PC-9 (cell line): ENCODE measurements around the gene PDP2. TPM values are rescaled to one million over a fixed set of nuclear protein-coding genes. Genes with fewer than 3 reads are reported as not detected.

ENCODE experiments used
- BruUV-seq: library from RNA; stranded (reverse); fragments of 400-500 nt; replicated peaks from 2 replicates; lab custom pipeline; 2021; lab: Mats Ljungman, UMichigan
- CTCF ChIA-PET: fragments of 300-600 bp; sonication (Branson Sonifier 250); formaldehyde crosslinking; loops from one replicate; lab custom pipeline; 2022; ENCODE audit warnings: antibody characterized with exemption; lab: Charles Lee
- POLR2A ChIA-PET: fragments of 300-600 bp; sonication (Branson Sonifier 250); formaldehyde crosslinking; loops from one replicate; lab custom pipeline; 2022; ENCODE audit warnings: antibody characterized with exemption; ENCODE audit not compliant: unreplicated experiment; lab: Charles Lee
- DNase-seq, 2 experiments: peaks; one replicate each; pipeline versions ENCODE4 v3.0.0 to v3.0.0-alpha.2; 2015 to 2022; ENCODE audit warnings: mixed read lengths in 1 of 2
- H2AFZ ChIP-seq: fragments of 200-600 bp; sonication (generic); 2 replicates; pipeline ENCODE4 v1.8.1; 2017; ENCODE audit warnings: antibody characterized with exemption
- H3F3A ChIP-seq: fragments of 200-600 bp; sonication (generic); 2 replicates; pipeline ENCODE4 v1.8.1; 2017; ENCODE audit warnings: antibody characterized with exemption, mild to moderate bottlenecking, low read depth; ENCODE audit not compliant: insufficient read depth
- H3K27ac ChIP-seq: fragments of 200-600 bp; sonication (generic); 2 replicates; pipeline ENCODE4 v1.6.1; 2016; ENCODE audit warnings: mixed run types
- H3K27me3 ChIP-seq: fragments of 200-600 bp; sonication (generic); 2 replicates; pipeline ENCODE4 v1.6.1; 2016; ENCODE audit warnings: low read depth, mixed run types; ENCODE audit not compliant: insufficient read depth
- H3K36me3 ChIP-seq: fragments of 200-600 bp; sonication (generic); 2 replicates; pipeline ENCODE4 v1.6.1; 2016; ENCODE audit warnings: low read depth, mixed run types
- H3K4me1 ChIP-seq: fragments of 200-600 bp; sonication (generic); replicated peaks from 2 replicates; pipeline ENCODE4 v1.6.1; 2016; ENCODE audit warnings: mixed run types; ENCODE audit not compliant: insufficient read depth
- H3K4me2 ChIP-seq: fragments of 200-600 bp; sonication (generic); 2 replicates; pipeline ENCODE4 v1.6.1; 2017; ENCODE audit warnings: mixed run types
- H3K4me3 ChIP-seq: fragments of 200-600 bp; sonication (generic); 2 replicates; pipeline ENCODE4 v1.6.1; 2016; ENCODE audit warnings: mixed run types
- H3K79me2 ChIP-seq: fragments of 200-600 bp; sonication (generic); 2 replicates; pipeline ENCODE4 v1.6.1; 2017; ENCODE audit warnings: low read depth, mixed run types
- H3K9me2 ChIP-seq: fragments of 200-600 bp; sonication (generic); 2 replicates; pipeline ENCODE4 v1.8.1; 2017; ENCODE audit warnings: mild to moderate bottlenecking; ENCODE audit not compliant: insufficient read depth
- H3K9me3 ChIP-seq: fragments of 200-600 bp; sonication (generic); 2 replicates; pipeline ENCODE4 v1.8.1; 2016; ENCODE audit warnings: low read depth; ENCODE audit not compliant: insufficient read depth
- H4K20me1 ChIP-seq: fragments of 200-600 bp; sonication (generic); 2 replicates; pipeline ENCODE4 v1.8.1; 2017; ENCODE audit not compliant: insufficient read depth
- CTCF ChIP-seq: fragments of 200-600 bp; sonication (generic); conservative IDR thresholded peaks from 2 replicates; pipeline ENCODE4 v1.6.1; 2017; ENCODE audit warnings: mixed run types, antibody characterized with exemption, mild to moderate bottlenecking, moderate library complexity
- EZH2 ChIP-seq: fragments of 200-600 bp; sonication (generic); IDR thresholded peaks from 2 replicates; pipeline ENCODE4 v1.8.0; 2017; ENCODE audit warnings: antibody characterized with exemption, low read depth
- intact Hi-C: fragments of 100-400 bp; cut with micrococcal nuclease; formaldehyde crosslinking; loops from one replicate; pipeline ENCODE4 v1.10.0; 2022; ENCODE audit not compliant: unreplicated experiment
- total RNA-seq: library from RNA; stranded (reverse); gene quantifications from 2 replicates; pipeline ENCODE4 v1.2.3, GENCODE V29; 2021

The PDP2 gene
- total RNA-seq, 1 experiment from 2014 or later = 21.6 TPM

- no TSS peak for BruUV-seq
These were observed 28.9 kb upstream of the PDP2 start for GRCh38 chr16:66851166-66851964.

GRCh38 chr16:66853261-66854139, 26.8 kb upstream of the PDP2 start:
- Histone ChIP-seq H3K27me3 (no peaks in the 10 kb centered on the region), H3K36me3 (no peaks in the 10 kb centered on the region), H3K9me3 (no peaks in the 10 kb centered on the region), H3K9me2 (no peaks in the 10 kb centered on the region), H3K27ac (no peak overlapping the region), H3K4me2 (no peak overlapping the region), H3K4me1 (no peaks in the 10 kb centered on the region), H3F3A (peaks cover 1% of the 10 kb centered on the region; the same call in 1 of the 2 replicates), H2AFZ (no peak overlapping the region), H3K4me3 (no peak overlapping the region), H3K79me2 (no peaks in the 10 kb centered on the region), H4K20me1 (no peaks in the 10 kb centered on the region; the same call in 1 of the 2 replicates)
- DNase-seq = no peak
- ChIA-PET CTCF (no interaction called here), POLR2A (no interaction called here)
- BruUV-seq = no TSS peak
- intact Hi-C loops = no loop called here
- TF ChIP-seq CTCF = no peak
- no peak for TF ChIP-seq EZH2

More at GRCh38 chr16:66851166-66851964, 28.9 kb upstream of the PDP2 start:
- intact Hi-C loops = no loop called here
- no peaks in the 10 kb centered on the region for H3K4me1 ChIP-seq
- POLR2A ChIA-PET = no interaction called here
- TF ChIP-seq EZH2 (no peak), CTCF (no peak)
- H3K79me2 ChIP-seq = no peaks in the 10 kb centered on the region
- no peak overlapping the region for H3K27ac ChIP-seq
- H3K4me2 ChIP-seq = no peak overlapping the region
- no peak for DNase-seq
- H3K4me3 ChIP-seq = no peak overlapping the region
- no peaks in the 10 kb centered on the region for H3K9me2 ChIP-seq
- no peak overlapping the region for H2AFZ ChIP-seq
- H3F3A ChIP-seq = no peaks in the 10 kb centered on the region
- H3K27me3 ChIP-seq = no peaks in the 10 kb centered on the region
- H4K20me1 ChIP-seq = no peaks in the 10 kb centered on the region; the same call in 1 of the 2 replicates
- no peaks in the 10 kb centered on the region for H3K36me3 ChIP-seq
- H3K9me3 ChIP-seq = no peaks in the 10 kb centered on the region
- CTCF ChIA-PET = no interaction called here

DNA sequence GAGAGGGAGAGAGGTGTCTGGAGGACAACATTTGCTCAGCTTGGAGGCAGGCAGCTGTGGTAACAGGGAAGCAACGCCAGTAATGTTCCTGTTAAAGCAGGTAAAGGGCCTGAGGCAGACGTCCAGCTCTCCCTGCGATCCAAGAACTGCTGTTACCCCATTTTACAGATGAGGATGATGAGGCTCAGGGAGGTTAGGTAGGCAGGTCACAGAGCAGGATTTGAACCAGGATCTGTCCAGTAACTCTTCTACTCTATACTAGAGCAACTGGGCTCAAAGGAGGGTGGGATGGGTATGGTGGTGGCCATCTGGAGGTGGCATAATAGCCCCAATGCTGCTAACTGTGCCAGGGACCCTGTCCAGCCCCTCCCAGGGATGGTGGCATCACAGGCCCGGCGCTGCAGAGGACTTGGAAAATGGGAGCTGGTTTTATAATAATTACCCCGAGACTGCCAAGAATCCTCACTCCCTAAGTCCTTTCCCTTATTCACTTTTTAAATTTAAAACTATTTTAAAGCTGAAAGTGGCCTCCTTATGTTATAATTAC, 24.1 kb upstream of the PDP2 start:
- TF ChIP-seq EZH2 (no peak), CTCF (no peak)
- Histone ChIP-seq H3K27ac (no peak overlapping the region), H3K79me2 (no peaks in the 10 kb centered on the region), H3K9me3 (no peaks in the 10 kb centered on the region), H4K20me1 (no peaks in the 10 kb centered on the region; the same call in 1 of the 2 replicates), H3F3A (peaks cover 8% of the 10 kb centered on the region; the same call in 1 of the 2 replicates), H3K4me2 (no peak overlapping the region), H3K27me3 (no peaks in the 10 kb centered on the region), H3K9me2 (no peaks in the 10 kb centered on the region), H3K4me3 (no peak overlapping the region), H2AFZ (no peak overlapping the region), H3K36me3 (no peaks in the 10 kb centered on the region), H3K4me1 (no peaks in the 10 kb centered on the region)
- ChIA-PET CTCF (interaction anchor here (0.6 kb wide), 1 partner anchor 16 kb away, joined by 3 read pairs; no protein-coding TSS in a partner anchor), POLR2A (no interaction called here)
- DNase-seq = no peak
- intact Hi-C loops = no loop called here
- no TSS peak for BruUV-seq
